GM19395 (cell line): ENCODE data around the gene CARS2.
"Not testable (repeated sequence)": the region's sequence is repeated elsewhere in the genome, so short reads cannot be mapped to it uniquely, and the experiment has no call there.

Experiments used
- ATAC-seq: cut with Tn5 transposase; IDR thresholded peaks from one replicate; pipeline ENCODE4 v1.9.1; 2021; ENCODE audit warnings: mild to moderate bottlenecking, moderate library complexity; ENCODE audit not compliant: unreplicated experiment

CARS2 gene

GRCh38 chr13:110684388-110685056 is 21.4 kb downstream of the CARS2 start:
- no peak for ATAC-seq

DNA sequence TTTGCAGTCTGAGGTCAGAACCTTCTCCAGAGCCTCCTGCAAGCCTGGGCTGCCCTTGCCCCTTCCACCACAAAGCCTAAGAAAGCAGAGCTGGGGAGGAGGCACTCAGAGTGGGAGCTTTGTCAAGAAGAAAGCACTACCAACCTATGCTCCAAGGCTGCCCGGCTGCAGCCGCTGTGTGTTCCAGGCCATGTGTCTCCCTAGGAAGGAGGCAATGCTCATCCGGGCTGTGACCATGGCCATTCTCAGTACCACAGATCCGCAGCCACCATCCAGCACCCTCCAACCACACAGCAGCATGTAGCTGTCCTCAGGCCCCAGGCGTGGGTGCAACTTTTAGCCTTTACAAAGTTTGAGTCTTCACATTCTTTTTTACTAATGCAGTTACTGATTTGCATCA is 22.0 kb downstream of the CARS2 start:
- no peak for ATAC-seq

DNA sequence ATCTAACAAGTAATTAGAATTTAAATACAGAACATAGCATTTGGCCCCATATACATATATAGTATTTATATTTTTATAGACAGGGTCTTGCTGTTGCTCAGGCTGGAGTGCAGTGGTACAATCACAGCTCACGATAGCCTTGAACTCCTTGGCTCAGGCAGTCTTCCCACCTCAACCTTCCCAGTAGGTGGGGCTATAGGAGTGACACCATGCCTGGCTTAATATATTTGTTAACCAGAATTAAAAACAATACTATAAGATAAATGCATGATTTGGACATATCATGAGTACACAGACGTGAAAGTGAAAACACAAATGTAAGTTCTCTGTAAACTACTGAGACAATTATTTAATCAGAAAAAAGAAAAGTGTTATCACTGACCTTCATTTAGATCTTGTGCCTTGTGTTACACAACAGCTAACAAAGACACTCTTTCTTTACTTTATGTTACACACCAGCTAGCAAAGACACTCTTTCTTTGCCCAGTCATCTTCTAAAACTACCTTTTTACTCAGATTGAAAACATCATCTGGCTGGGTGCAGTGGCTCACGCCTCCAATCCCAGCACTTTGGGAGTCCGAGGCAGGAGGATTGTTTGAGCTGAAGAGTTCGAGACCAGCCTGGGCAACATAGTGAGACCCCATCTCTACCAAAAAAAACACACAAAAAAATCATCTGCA is 22.6 kb downstream of the CARS2 start:
- ATAC-seq, result peak; percentile 52

GRCh38 chr13:110682746-110683145 is 23.2 kb downstream of the CARS2 start:
- ATAC-seq, result no peak

DNA sequence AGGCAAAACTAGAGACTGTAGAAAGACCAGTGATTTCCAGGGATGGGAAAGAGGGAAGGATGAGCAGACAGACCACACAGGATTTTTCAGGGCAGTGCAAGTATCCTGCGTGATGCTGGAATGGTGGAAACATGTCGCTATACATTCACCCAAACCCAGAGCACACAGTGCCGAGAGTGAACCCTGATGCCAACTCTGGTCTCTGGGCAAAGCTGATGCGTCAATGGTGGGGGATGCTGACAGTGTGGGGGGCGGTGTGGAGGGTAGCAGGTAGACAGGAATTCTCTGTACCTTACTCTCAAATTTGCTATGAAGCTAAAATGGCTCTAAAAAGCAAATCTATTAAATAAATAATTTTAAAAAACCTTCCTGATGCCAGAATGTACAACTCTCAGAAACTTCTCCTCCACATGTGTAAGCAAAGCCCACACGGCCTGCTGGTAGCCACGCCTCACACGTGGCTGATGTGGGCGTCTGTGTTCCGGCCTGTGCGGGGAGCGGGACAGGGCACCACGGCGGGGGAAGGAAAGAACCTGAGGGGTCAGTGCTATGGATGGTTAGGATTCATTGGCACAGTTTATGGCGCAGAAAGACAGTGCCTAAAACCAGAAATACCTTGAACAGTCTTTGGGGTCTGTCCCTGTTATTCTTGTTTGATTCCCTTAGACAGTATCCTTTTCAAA is 23.9 kb downstream of the CARS2 start:
- no peak for ATAC-seq

- no peak for ATAC-seq
Measured at GRCh38 chr13:110680852-110681251, 25.1 kb downstream of the CARS2 start.

- no peak for ATAC-seq
Measured at GRCh38 chr13:110677731-110678545, 28.0 kb downstream of the CARS2 start.

- peak; percentile 75 for ATAC-seq
Measured at GRCh38 chr13:110676595-110677587, 29.0 kb downstream of the CARS2 start.

DNA sequence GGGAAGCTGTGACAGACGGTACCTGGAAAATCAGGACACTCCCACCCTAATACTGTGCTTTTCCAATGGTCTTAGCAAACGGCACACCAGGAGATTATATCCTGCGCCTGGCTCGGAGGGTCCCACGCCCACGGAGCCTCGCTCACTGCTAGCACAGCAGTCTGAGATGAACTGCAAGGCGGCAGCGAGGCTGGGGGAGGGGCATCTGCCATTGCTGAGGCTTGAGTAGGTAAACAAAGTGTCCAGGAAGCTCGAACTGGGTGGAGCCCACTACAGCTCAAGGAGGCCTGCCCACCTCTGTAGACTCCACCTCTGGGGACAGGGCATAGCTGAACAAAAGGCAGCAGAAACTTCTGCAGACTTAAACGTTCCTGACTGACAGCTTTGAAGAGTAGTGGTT is 36.1 kb downstream of the CARS2 start:
- ATAC-seq, result not testable (repeated sequence)

GRCh38 chr13:110669036-110669435 is 36.9 kb downstream of the CARS2 start:
- no peak for ATAC-seq

DNA sequence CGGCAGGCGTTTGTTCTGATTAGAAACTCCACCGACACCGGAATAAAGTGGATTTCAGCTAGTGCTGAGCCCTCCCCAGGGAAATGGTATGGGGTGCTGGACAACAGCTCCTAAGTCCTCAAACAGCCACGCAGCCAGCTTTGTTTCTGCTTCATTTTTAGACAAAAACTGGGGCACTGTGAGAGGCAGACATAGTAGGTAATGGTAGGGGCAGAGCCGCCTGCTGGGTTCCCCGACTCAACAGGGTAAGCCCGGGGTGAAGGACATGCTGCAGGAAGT is 39.7 kb downstream of the CARS2 start:
- no peak for ATAC-seq

GRCh38 chr13:110665491-110666254 is 40.2 kb downstream of the CARS2 start:
- ATAC-seq, result no peak

- ATAC-seq, result no peak
Measured at GRCh38 chr13:110664673-110665072, 41.2 kb downstream of the CARS2 start.

DNA sequence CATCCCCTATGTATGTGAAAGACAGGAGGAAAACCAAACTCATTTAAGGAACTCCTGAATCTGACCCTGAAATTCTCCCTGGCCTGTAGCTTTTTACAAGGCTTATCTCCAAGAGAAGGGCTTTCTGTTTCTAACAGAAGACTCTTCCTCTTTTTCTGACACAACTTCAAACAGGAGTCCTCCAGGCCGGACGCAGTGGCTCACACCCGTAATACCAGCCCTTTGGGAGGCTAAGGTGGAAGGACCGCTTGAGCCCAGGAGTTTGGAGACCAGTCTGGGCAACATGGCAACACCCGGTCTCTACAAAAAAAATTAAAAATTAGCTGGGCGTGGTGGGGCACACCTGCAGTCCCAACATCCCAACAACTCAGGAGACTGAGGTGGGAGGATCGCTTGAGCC is 41.9 kb downstream of the CARS2 start:
- no peak for ATAC-seq

- no peak for ATAC-seq
Measured at GRCh38 chr13:110663491-110663890, 42.4 kb downstream of the CARS2 start.

GRCh38 chr13:110662777-110663443 is 43.0 kb downstream of the CARS2 start:
- ATAC-seq, result no peak

GRCh38 chr13:110662091-110662490 is 43.8 kb downstream of the CARS2 start:
- ATAC-seq, result no peak

GRCh38 chr13:110661256-110661655 is 44.7 kb downstream of the CARS2 start:
- no peak for ATAC-seq
